Keratinocyte (primary cell): ENCODE data around the gene STAMBPL1. TPM values are rescaled to one million over a fixed set of nuclear protein-coding genes. Genes with fewer than 3 reads are reported as not detected.

ENCODE experiments used
- DNase-seq: peaks from one replicate; pipeline ENCODE4 v3.0.0-alpha.2; 2011; ENCODE audit warnings: low read depth, missing footprints, low spot score
- FAIRE-seq: peaks from 2 replicates; lab custom pipeline; 2011; peaks lifted over from hg19 to GRCh38; lab: Jason Lieb, UNC
- H2AFZ ChIP-seq: 2 replicates; pipeline ENCODE4 v1.6.0; 2012; ENCODE audit warnings: low read length, control low read depth, inconsistent platforms; ENCODE audit not compliant: control insufficient read depth
- H3K27ac ChIP-seq: 2 replicates; pipeline ENCODE4 v1.5.1; 2011; ENCODE audit warnings: low read length; ENCODE audit not compliant: control insufficient read depth, insufficient read depth
- H3K27me3 ChIP-seq: 3 replicates; pipeline ENCODE4 v1.6.0; 2011; ENCODE audit warnings: low read length; ENCODE audit not compliant: control insufficient read depth, insufficient read depth; ENCODE audit errors: extremely low read depth
- H3K36me3 ChIP-seq, 2 experiments: 2 replicates in 1 of 2; 3 replicates in 1 of 2; pipeline ENCODE4 v1.5.1; 2011; ENCODE audit warnings: low read length in 2 of 2, mild to moderate bottlenecking in 1 of 2; ENCODE audit not compliant: control insufficient read depth in 2 of 2, insufficient read depth in 2 of 2; ENCODE audit errors: extremely low read depth in 1 of 2
- H3K4me1 ChIP-seq: 3 replicates; pipeline ENCODE4 v1.5.1; 2011; ENCODE audit warnings: low read length; ENCODE audit not compliant: control insufficient read depth, insufficient read depth; ENCODE audit errors: extremely low read depth
- H3K4me2 ChIP-seq: 3 replicates; pipeline ENCODE4 v1.6.0; 2011; ENCODE audit warnings: low read depth, low read length; ENCODE audit not compliant: control insufficient read depth, insufficient read depth; ENCODE audit errors: extremely low read depth
- H3K4me3 ChIP-seq, 3 experiments: fragments of 200-600 bp in 1 of 3; sonication (generic) in 1 of 3; 2 replicates in 2 of 3; 3 replicates in 1 of 3; pipeline ENCODE4 v1.5.1; 2011 to 2016; ENCODE audit warnings: low read length in 3 of 3, mild to moderate bottlenecking in 3 of 3, control low read depth in 2 of 3, inconsistent platforms in 1 of 3, low read depth in 1 of 3, mixed read lengths in 1 of 3, mixed run types in 1 of 3, moderate library complexity in 1 of 3; ENCODE audit not compliant: control insufficient read depth in 2 of 3, insufficient read depth in 2 of 3; ENCODE audit errors: extremely low read depth in 1 of 3
- H3K79me2 ChIP-seq: 2 replicates; pipeline ENCODE4 v1.6.0; 2012; ENCODE audit warnings: low read length; ENCODE audit not compliant: control insufficient read depth, insufficient read depth
- H3K9ac ChIP-seq: 3 replicates; pipeline ENCODE4 v1.6.0; 2011; ENCODE audit warnings: low read length; ENCODE audit not compliant: control insufficient read depth, insufficient read depth; ENCODE audit errors: extremely low read depth
- H3K9me1 ChIP-seq: 3 replicates; pipeline ENCODE4 v1.6.0; 2011; ENCODE audit warnings: low read length; ENCODE audit not compliant: control insufficient read depth, insufficient read depth; ENCODE audit errors: extremely low read depth
- H3K9me3 ChIP-seq: 2 replicates; pipeline ENCODE4 v1.5.1; 2012; ENCODE audit warnings: low read depth, low read length; ENCODE audit not compliant: control insufficient read depth
- H4K20me1 ChIP-seq: 3 replicates; pipeline ENCODE4 v1.6.0; 2011; ENCODE audit warnings: low read length; ENCODE audit not compliant: control insufficient read depth, insufficient read depth; ENCODE audit errors: extremely low read depth
- EZH2 ChIP-seq: IDR thresholded peaks from one replicate; pipeline ENCODE4 v1.6.1; 2012; ENCODE audit warnings: inconsistent platforms, mild to moderate bottlenecking, low read length, moderate library complexity
- dilution Hi-C: fragments of 300-500 bp; cut with MboI; formaldehyde crosslinking; loops from one replicate; pipeline ENCODE4 v1.7.0; 2020; ENCODE audit warnings: low sequenced_read_pairs; ENCODE audit not compliant: extremely low pct_ligation_motif_present
- polyA plus RNA-seq, 5 experiments: library from polyadenylated mRNA; depleted of rRNA in 3 of 5; stranded (reverse) in 3 of 5; stranded (forward) in 1 of 5; unstranded in 1 of 5; fragments of >200 nt; gene quantifications; 1 replicate in 1 of 5; 2 replicates in 3 of 5; 3 replicates in 1 of 5; pipeline versions ENCODE4 v1.2.1 to v1.2.3, GENCODE V29; 2011 to 2012; ENCODE audit warnings: missing spikeins in 2 of 5, low read depth in 1 of 5, low replicate concordance in 1 of 5
- TF ChIP-seq, protein P1 (sequence below), 3 experiments: IDR thresholded peaks in 1 of 3; conservative IDR thresholded peaks in 1 of 3; optimal IDR thresholded peaks in 1 of 3; 2 replicates in 2 of 3; 3 replicates in 1 of 3; pipeline versions ENCODE3 to v1.5.1; 2011; ENCODE audit warnings: low read length in 3 of 3, mild to moderate bottlenecking in 3 of 3, moderate library complexity in 2 of 3, control low read depth in 1 of 3, inconsistent platforms in 1 of 3; ENCODE audit not compliant: insufficient read depth in 2 of 3; ENCODE audit errors: extremely low read depth in 1 of 3

The STAMBPL1 gene
- polyA plus RNA-seq, 1 donor (not counting 4 experiments of a cell fraction or from before 2014, with no cell fraction given), result 9.0 TPM

DNA sequence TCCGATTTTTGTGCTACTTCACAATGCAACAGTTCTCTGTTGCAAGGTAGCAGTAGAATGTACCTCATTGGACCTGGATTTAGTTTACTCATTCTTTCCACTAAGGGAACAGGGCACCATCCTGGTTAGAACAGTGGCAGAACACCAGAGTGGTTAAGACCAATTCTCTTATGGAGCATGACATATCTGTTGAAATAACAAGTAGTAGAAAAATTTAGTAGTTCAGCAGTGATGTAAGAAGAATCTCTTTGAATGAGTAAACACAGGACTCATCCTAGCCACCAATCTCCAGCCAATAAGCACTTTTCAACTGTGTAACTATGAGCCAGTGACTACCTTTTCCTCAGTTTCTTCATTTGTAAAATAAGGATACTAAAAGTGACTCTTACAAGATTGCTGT lies 30.8 kb upstream of the STAMBPL1 start:
- Histone ChIP-seq H3K9me1 (no peaks in the 10 kb centered on the region), H3K4me3 (no peak overlapping the region), H4K20me1 (no peaks in the 10 kb centered on the region), H3K79me2 (no peaks in the 10 kb centered on the region), H3K9ac (no peak overlapping the region), H3K27ac (peak overlapping the region; percentile 58), H2AFZ (no peak overlapping the region), H3K36me3 (no peaks in the 10 kb centered on the region), H3K4me2 (peak overlapping the region; percentile 68), H3K4me1 (peaks cover 48% of the 10 kb centered on the region), H3K9me3 (no peaks in the 10 kb centered on the region), H3K27me3 (no peaks in the 10 kb centered on the region)
- no peak for TF ChIP-seq EZH2
- TF ChIP-seq, protein P1, sequence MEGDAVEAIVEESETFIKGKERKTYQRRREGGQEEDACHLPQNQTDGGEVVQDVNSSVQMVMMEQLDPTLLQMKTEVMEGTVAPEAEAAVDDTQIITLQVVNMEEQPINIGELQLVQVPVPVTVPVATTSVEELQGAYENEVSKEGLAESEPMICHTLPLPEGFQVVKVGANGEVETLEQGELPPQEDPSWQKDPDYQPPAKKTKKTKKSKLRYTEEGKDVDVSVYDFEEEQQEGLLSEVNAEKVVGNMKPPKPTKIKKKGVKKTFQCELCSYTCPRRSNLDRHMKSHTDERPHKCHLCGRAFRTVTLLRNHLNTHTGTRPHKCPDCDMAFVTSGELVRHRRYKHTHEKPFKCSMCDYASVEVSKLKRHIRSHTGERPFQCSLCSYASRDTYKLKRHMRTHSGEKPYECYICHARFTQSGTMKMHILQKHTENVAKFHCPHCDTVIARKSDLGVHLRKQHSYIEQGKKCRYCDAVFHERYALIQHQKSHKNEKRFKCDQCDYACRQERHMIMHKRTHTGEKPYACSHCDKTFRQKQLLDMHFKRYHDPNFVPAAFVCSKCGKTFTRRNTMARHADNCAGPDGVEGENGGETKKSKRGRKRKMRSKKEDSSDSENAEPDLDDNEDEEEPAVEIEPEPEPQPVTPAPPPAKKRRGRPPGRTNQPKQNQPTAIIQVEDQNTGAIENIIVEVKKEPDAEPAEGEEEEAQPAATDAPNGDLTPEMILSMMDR (optimal IDR thresholded peaks at IDR 0.05 in 1 of 3, IDR thresholded peaks at IDR 0.05 in 1 of 3, conservative IDR thresholded peaks at IDR 0.05 in 1 of 3; ENCODE audit: extremely low read depth in 1 of 3, insufficient read depth in 2 of 3, low read length in 3 of 3), result no peak
- FAIRE-seq (peak; percentile 57), DNase-seq (no peak)
- dilution Hi-C loops, result no loop called here

DNA sequence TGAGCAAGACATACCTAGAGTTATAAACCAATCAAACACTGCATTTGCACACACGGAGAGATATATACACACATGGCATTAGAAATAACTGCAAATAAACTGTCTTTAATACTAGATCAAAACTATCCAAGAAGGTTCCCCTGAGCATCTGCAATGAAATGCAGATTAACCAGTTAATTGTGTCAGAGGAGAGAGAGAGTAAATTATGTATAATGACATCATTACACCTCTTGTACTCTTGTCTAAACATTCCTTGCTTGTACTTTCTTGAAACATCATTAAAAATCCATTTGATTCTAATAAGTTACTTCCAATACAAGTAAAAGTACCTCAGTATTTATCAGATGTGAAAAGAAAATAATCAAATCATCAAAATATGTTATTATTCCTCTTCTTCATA lies 29.3 kb upstream of the STAMBPL1 start:
- dilution Hi-C loops, result no loop called here
- H3K27me3 ChIP-seq, result no peaks in the 10 kb centered on the region
- no peaks in the 10 kb centered on the region for H3K9me3 ChIP-seq
- DNase-seq, result no peak
- peaks cover 43% of the 10 kb centered on the region for H3K4me1 ChIP-seq
- no peak overlapping the region for H3K4me3 ChIP-seq
- no peaks in the 10 kb centered on the region for H3K9me1 ChIP-seq
- no peaks in the 10 kb centered on the region for H3K36me3 ChIP-seq
- H3K4me2 ChIP-seq, result peak overlapping the region; percentile 1
- no peak overlapping the region for H3K27ac ChIP-seq
- FAIRE-seq, result no peak
- H3K79me2 ChIP-seq, result no peaks in the 10 kb centered on the region
- TF ChIP-seq, protein P1 (optimal IDR thresholded peaks at IDR 0.05 in 1 of 3, IDR thresholded peaks at IDR 0.05 in 1 of 3, conservative IDR thresholded peaks at IDR 0.05 in 1 of 3; ENCODE audit: extremely low read depth in 1 of 3, insufficient read depth in 2 of 3, low read length in 3 of 3), result no peak
- TF ChIP-seq EZH2, result no peak
- H2AFZ ChIP-seq, result no peak overlapping the region
- H4K20me1 ChIP-seq, result no peaks in the 10 kb centered on the region
- H3K9ac ChIP-seq, result no peak overlapping the region
